Keratinocyte (primary cell): Measurements from ENCODE around the gene R3HCC1L.

Source experiments
- EZH2 ChIP-seq: IDR thresholded peaks from one replicate; pipeline ENCODE4 v1.6.1; 2012; ENCODE audit warnings: inconsistent platforms, mild to moderate bottlenecking, low read length, moderate library complexity
- TF ChIP-seq, protein P1 (sequence below), 3 experiments: IDR thresholded peaks in 1 of 3; conservative IDR thresholded peaks in 1 of 3; optimal IDR thresholded peaks in 1 of 3; 2 replicates in 2 of 3; 3 replicates in 1 of 3; pipeline versions ENCODE3 to v1.5.1; 2011; ENCODE audit warnings: low read length in 3 of 3, mild to moderate bottlenecking in 3 of 3, moderate library complexity in 2 of 3, control low read depth in 1 of 3, inconsistent platforms in 1 of 3; ENCODE audit not compliant: insufficient read depth in 2 of 3; ENCODE audit errors: extremely low read depth in 1 of 3

DNA sequence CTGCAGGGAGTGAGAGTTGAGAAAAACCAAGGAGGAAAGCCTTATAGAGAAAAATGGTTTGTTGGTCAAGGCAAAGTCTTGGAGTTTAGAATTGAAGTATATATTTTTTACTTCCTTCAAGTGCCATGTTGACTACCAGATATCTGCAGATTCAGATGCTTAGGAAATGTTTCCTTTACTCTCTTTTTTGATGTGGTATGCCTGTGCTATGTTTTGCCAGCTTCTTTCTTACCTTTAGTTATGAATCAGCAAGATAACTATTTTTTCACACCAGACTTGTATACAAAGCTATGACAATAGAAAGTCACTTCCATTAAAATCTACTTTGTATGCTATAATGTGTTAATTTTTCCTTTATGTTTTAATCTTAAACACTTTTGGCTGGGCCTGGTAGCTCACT is 3.6 kb downstream of the R3HCC1L start:
- TF ChIP-seq, protein P1, sequence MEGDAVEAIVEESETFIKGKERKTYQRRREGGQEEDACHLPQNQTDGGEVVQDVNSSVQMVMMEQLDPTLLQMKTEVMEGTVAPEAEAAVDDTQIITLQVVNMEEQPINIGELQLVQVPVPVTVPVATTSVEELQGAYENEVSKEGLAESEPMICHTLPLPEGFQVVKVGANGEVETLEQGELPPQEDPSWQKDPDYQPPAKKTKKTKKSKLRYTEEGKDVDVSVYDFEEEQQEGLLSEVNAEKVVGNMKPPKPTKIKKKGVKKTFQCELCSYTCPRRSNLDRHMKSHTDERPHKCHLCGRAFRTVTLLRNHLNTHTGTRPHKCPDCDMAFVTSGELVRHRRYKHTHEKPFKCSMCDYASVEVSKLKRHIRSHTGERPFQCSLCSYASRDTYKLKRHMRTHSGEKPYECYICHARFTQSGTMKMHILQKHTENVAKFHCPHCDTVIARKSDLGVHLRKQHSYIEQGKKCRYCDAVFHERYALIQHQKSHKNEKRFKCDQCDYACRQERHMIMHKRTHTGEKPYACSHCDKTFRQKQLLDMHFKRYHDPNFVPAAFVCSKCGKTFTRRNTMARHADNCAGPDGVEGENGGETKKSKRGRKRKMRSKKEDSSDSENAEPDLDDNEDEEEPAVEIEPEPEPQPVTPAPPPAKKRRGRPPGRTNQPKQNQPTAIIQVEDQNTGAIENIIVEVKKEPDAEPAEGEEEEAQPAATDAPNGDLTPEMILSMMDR (optimal IDR thresholded peaks at IDR 0.05 in 1 of 3, IDR thresholded peaks at IDR 0.05 in 1 of 3, conservative IDR thresholded peaks at IDR 0.05 in 1 of 3; ENCODE audit: extremely low read depth in 1 of 3, insufficient read depth in 2 of 3, low read length in 3 of 3) = no peak
- TF ChIP-seq EZH2 = no peak
